ENCODE results near the gene SNPH. TPM values are rescaled to one million over a fixed set of nuclear protein-coding genes. Genes with fewer than 3 reads are reported as not detected.

The SNPH gene
- total and polyA plus RNA-seq, 2 of the 4 experiments (the other 2 are of a cell fraction) = 3.1 to 4.5 TPM

DNA sequence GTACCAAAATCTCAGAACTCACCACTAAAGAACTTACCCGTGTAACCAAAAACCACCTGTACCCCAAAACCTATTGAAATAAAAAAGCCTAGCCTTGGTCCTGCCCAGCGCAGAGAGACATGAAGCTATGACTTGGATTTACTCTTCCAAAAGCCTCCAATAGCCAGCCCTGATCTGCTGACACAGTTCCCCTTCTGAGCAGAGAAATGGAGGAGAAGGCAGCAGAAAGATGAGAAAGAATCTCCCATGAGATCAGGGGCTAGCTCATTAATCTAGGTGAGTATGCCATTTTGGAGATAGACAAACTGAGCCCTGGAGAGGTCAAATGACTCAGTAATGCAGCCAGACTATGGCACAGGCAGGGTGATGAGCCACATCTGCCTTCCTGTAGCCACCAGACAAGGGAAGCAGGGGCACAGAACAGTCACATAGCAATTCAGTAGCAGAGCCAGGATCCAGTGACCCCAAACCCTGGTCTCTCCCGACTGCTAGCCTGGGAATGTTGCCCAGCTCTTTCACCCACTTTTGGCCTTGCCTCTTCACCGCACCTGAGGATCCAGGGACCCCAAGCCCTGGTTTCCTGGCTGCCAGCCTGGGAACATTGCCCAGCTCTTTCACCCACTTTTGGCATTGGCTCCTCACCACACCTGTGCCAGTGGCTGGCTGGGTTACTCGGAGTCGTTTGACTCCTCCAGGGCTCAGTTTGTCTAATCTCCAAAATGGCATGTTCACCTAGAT lies 70.0 kb downstream of the SNPH start:
- no peak overlapping the region for H3K4ac ChIP-seq (ENCODE audit: low read depth, low read length)
- no peak overlapping the region for H4K5ac ChIP-seq (ENCODE audit: low read depth, low read length)
- H3K4me1 ChIP-seq (ENCODE audit: control insufficient read depth, insufficient read depth, low read length) = peaks cover 9% of the 10 kb centered on the region
- H4K20me1 ChIP-seq (ENCODE audit: insufficient read depth, low read length) = peaks cover 8% of the 10 kb centered on the region
- in situ Hi-C loops (cut with MboI; ENCODE audit: low sequenced_read_pairs) (loop anchor here (25.0 kb wide), 1 partner anchor 501 kb away; no protein-coding TSS in a partner anchor), dilution Hi-C loops (cut with HindIII; ENCODE audit: low sequenced_read_pairs, unreplicated experiment) (no loop called here), intact Hi-C loops (cut with micrococcal nuclease) (no loop called here)
- no peak overlapping the region for H2AK9ac ChIP-seq (replicated peaks; ENCODE audit: low read depth, low read length, poor library complexity)
- POLR2A ChIA-PET (ENCODE audit: unreplicated experiment) = interaction anchor here (0.6 kb wide), 2 partner anchors 9 to 47 kb away, joined by 3 to 5 read pairs; no protein-coding TSS in a partner anchor
- CTCF ChIA-PET = no interaction called here
- no peak for DNase-seq
- TF ChIP-seq RFX5 (IDR thresholded peaks at IDR 0.05; ENCODE audit: low read depth, low read length) = no peak
- H3K9ac ChIP-seq (ENCODE audit: low read depth, low read length) = no peak overlapping the region
- no peak overlapping the region for H4K91ac ChIP-seq (ENCODE audit: insufficient read depth, low read depth, low read length)
- H3K9me1 ChIP-seq (ENCODE audit: insufficient read depth, low read length) = peaks cover 28% of the 10 kb centered on the region
- H3K4me2 ChIP-seq (ENCODE audit: low read depth, low read length) = no peak overlapping the region
- H4K8ac ChIP-seq (ENCODE audit: low read depth in 2 of 2, low read length in 2 of 2) = no peak overlapping the region
- H3K56ac ChIP-seq (ENCODE audit: extremely low read depth, insufficient read depth, low read length) = no peak overlapping the region
- no peak overlapping the region for H3K18ac ChIP-seq (ENCODE audit: low read depth, low read length)
- peaks cover 32 to 73% of the 10 kb centered on the region in 2 experiments for H3K79me1 ChIP-seq (ENCODE audit: low read depth in 1 of 2, low read length in 2 of 2)
- WGBS, 2 experiments (ENCODE audit: extremely low coverage in 2 of 2, insufficient read length in 1 of 2) = 33% methylated on average over 1 of the region's 6 CpGs; no CpG with 5 or more reads in 1 of the 2 experiments
- H2AFZ ChIP-seq (replicated peaks; ENCODE audit: low read length, poor library complexity) = no peak overlapping the region
- no peak overlapping the region for H2BK20ac ChIP-seq (ENCODE audit: low read depth, low read length)
- H3K4me3 ChIP-seq (ENCODE audit: insufficient read depth, low read depth, low read length) = no peak overlapping the region
- H2BK15ac ChIP-seq (ENCODE audit: low read depth, low read length) = no peak overlapping the region
- H3K14ac ChIP-seq (replicated peaks; ENCODE audit: low read depth, low read length) = no peak overlapping the region; the same call in 1 of the 2 replicates
- no peak overlapping the region for H3K27ac ChIP-seq (ENCODE audit: insufficient read depth, low read length)
- no peak overlapping the region for H2BK120ac ChIP-seq (ENCODE audit: low read depth, low read length)
- no TSS peak for BruUV-seq (replicated peaks)
- no peak for ATAC-seq (ENCODE audit: low read depth)
- no peaks in the 10 kb centered on the region for H3K9me3 ChIP-seq (ENCODE audit: control insufficient read depth, insufficient read depth, low read length)
- peaks cover 9% of the 10 kb centered on the region; the same call in 1 of the 2 replicates for H3K36me3 ChIP-seq (ENCODE audit: control insufficient read depth, insufficient read depth, low read length)
- no peak overlapping the region for H3K23ac ChIP-seq (ENCODE audit: low read depth, low read length)
- peak overlapping the region; percentile 23; the same call in 1 of the 2 replicates for H2AK5ac ChIP-seq (ENCODE audit: low read depth, low read length)
- no peaks in the 10 kb centered on the region for H3K27me3 ChIP-seq (ENCODE audit: control insufficient read depth, insufficient read depth, low read length)
- H2BK5ac ChIP-seq (ENCODE audit: low read depth, low read length, poor library complexity, severe bottlenecking) = no peak overlapping the region

All from IMR-90 (cell line).